Measurements from ENCODE around the gene LST1. TPM values are rescaled to one million over a fixed set of nuclear protein-coding genes. Genes with fewer than 3 reads are reported as not detected.

LST1 gene
- total RNA-seq, 4 donors from 2014 or later = 3.7 to 72.9 (median 6.7) TPM

GRCh38 chr6:31609519-31610406, 23.7 kb downstream of the LST1 start:
- H3K36me3 ChIP-seq = no peaks in the 10 kb centered on the region
- no peaks in the 10 kb centered on the region for H3K27me3 ChIP-seq
- no peaks in the 10 kb centered on the region for H3K9me3 ChIP-seq
- no peak for DNase-seq (ENCODE audit: low spot score in 2 of 2)
- H3K4me1 ChIP-seq = no peaks in the 10 kb centered on the region
- no peak for TF ChIP-seq EP300 (IDR thresholded peaks at IDR 0.05)
- no peak for TF ChIP-seq CTCF (IDR thresholded peaks at IDR 0.05)
- TF ChIP-seq POLR2A (IDR thresholded peaks at IDR 0.05) = no peak
- TF ChIP-seq POLR2AphosphoS5 (IDR thresholded peaks at IDR 0.05) = no peak
- H3K27ac ChIP-seq = no peak overlapping the region
- WGBS = 77% methylated on average over 8 of the region's 8 CpGs
- H3K4me3 ChIP-seq = no peak overlapping the region

GRCh38 chr6:31610968-31611367, 24.9 kb downstream of the LST1 start:
- no peak for TF ChIP-seq CTCF (IDR thresholded peaks at IDR 0.05)
- TF ChIP-seq POLR2A (IDR thresholded peaks at IDR 0.05) = no peak
- Histone ChIP-seq H3K36me3 (no peaks in the 10 kb centered on the region), H3K4me3 (no peak overlapping the region), H3K27ac (no peak overlapping the region), H3K4me1 (no peaks in the 10 kb centered on the region), H3K9me3 (no peaks in the 10 kb centered on the region), H3K27me3 (no peaks in the 10 kb centered on the region)
- 50% methylated on average over 4 of the region's 4 CpGs for WGBS
- DNase-seq (ENCODE audit: low spot score in 2 of 2) = no peak

- Histone ChIP-seq H3K27ac (no peak overlapping the region), H3K36me3 (no peaks in the 10 kb centered on the region), H3K9me3 (no peaks in the 10 kb centered on the region), H3K4me3 (no peak overlapping the region), H3K4me1 (no peaks in the 10 kb centered on the region), H3K27me3 (no peaks in the 10 kb centered on the region)
- TF ChIP-seq POLR2A (IDR thresholded peaks at IDR 0.05) = no peak
- TF ChIP-seq EP300 (IDR thresholded peaks at IDR 0.05) = no peak
- no peak for TF ChIP-seq POLR2AphosphoS5 (IDR thresholded peaks at IDR 0.05)
- no peak for TF ChIP-seq CTCF (IDR thresholded peaks at IDR 0.05)
- DNase-seq (ENCODE audit: low spot score in 2 of 2) = no peak
- WGBS = 71% methylated on average over 8 of the region's 8 CpGs
Measured at GRCh38 chr6:31614075-31614619, 28.1 kb downstream of the LST1 start.

- Histone ChIP-seq H3K36me3 (no peaks in the 10 kb centered on the region), H3K9me3 (no peaks in the 10 kb centered on the region), H3K27me3 (no peaks in the 10 kb centered on the region), H3K4me1 (peaks cover 4% of the 10 kb centered on the region), H3K4me3 (peak within 1 kb of the TSS; percentile 8), H3K27ac (no peak within 1 kb of the TSS)
- TF ChIP-seq EP300 (IDR thresholded peaks at IDR 0.05) = no peak
- no peak for TF ChIP-seq POLR2AphosphoS5 (IDR thresholded peaks at IDR 0.05)
- no peak for TF ChIP-seq POLR2A (IDR thresholded peaks at IDR 0.05)
- TF ChIP-seq CTCF (IDR thresholded peaks at IDR 0.05) = no peak
- WGBS = 68% methylated on average over 6 of the region's 6 CpGs
- DNase-seq (ENCODE audit: low spot score in 2 of 2) = no peak
Measured at GRCh38 chr6:31614684-31615578, 28.9 kb downstream of the LST1 start, which contains the start of gene AIF1. Gene AIF1, plus strand, starts transcription at chr6:31615234. Its CDS starts 96 bp downstream, at chr6:31615330.

Data from suprapubic skin (tissue), 4 donors.